ENCODE data around the gene DAND5.
"Not testable (repeated sequence)": the region's sequence is repeated elsewhere in the genome, so short reads cannot be mapped to it uniquely, and the experiment has no call there.

The DAND5 gene

DNA sequence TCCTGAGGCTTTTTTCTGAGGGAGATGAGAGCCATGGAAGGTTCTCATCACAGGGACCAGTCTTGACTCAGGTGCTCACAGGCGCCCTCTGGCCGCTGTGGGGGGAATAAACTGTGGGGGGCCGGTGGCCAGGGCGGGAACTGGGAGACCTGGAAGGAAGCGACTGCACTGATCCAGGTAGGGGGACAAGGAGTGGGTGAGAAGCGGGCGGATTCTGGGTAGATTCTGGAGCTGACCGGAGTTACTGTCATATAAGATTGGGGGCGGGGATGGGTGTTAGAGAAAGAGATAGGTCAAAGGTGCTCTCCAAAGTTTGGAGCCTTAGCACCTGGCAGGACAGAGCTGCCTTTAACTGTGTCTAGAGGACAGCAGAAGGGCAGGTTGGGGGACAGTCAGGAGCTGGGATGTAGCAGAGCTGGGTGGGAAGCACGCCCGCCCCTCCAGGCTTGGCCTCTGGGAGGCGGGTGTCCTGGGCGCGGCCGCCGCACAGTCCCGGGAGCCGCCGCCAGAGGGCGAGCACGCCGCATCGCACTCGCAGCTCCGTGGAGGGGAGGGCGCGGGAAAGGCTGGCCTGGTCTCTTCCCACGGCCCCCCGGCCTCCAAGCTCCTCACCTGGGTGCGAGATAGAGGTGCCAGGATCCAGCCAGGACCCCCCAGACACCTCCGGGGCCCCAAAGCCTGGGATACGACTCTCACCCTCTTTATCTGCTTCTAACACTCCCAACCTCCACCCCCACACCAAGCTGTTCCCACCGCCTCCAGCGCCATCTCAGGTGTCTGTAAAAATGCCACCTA lies 4.2 kb upstream of the DAND5 start:
- peak; percentile 78 for DNase-seq (ENCODE audit: low spot score)

DNA sequence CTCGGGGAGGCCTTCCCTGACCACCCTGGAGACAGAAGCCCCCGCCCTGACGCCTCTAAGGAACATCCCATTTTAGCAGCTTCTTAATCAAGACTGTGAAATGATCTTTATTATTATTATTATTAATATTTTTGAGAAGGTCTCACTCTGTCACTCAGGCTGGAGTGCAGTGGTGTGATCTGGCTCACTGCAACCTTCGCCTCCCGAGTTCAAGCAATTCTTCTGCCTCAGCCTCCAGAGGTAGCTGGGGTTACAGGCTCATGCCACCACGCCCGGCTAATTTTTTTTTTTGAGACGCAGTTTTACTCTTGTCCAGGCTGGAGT lies 3.6 kb upstream of the DAND5 start:
- no peak for DNase-seq (ENCODE audit: low spot score)

DNA sequence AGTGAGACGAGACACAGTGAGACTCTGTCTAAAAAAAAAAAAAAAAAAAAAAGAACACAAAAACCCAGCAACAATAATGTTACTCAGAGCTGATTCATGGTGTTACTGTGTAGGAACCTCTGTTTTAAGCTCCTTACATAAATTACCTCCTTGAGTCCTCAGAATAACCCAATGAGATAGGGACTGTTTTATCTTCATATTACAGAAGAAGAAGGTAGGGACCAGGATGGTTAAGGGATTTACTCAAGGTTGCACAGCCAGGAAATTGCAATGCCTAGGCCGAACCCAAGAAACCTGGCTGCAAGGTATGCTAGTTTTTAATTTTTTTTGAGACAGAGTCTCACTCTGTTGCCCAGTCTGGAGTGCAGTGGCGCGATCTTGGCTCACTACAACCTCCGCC lies 1.5 kb upstream of the DAND5 start:
- no peak for DNase-seq (ENCODE audit: low spot score)

DNA sequence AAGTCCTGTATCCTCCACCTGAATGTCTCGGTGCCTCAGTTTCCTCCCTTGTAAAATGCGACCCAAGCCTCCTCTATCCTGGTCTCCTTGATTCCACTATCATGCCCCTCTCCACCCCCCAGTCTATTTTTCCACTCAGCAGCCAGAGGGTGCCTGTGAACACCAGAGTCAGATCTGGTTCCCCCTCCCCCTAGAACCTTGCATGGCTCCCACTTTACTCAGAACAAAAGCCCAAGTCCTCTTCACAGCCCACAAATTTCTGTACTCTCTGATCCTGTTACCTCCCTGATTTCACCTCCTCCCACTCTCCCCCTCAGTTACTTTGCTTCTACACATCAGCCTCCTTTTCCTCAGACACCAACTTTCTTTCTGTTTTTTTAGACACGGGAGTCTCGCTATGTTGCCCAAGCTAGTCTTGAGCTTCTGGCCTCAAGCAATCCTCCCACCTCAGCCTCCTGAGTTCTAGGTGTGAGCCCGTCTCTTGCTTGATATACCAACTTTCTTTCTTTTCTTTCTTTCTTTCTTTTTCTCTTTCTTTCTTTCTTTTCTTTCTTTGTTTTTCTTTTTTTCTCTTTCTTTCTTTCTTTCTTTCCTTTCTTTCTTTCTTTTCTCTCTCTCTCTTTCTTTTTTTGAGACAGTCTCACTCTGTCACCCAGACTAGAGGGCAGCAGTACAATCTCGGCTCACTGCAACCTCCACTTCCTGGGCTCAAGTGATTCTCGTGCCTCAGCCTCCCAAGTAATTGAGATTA lies 869 bp downstream of the DAND5 start:
- DNase-seq (ENCODE audit: low spot score), result no peak

DNA sequence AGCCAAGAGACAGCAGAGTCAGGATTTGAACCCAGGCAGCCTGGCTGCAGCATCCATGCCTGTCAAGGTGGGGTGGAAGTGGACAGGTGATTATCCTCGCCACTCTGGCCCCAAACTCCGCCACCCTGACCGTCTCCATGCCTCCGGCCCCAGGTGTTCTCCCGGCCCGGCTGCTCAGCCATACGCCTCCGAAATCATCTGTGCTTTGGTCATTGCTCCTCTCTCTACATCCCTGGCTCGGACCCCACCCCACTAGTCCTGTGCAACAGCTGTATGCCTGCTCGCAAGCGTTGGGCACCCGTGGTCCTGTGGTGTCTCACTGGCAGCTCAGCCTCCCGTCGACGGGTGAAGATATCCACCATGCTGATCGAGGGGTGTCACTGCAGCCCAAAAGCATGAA lies 3.9 kb downstream of the DAND5 start:
- DNase-seq (ENCODE audit: low spot score), result no peak

DNA sequence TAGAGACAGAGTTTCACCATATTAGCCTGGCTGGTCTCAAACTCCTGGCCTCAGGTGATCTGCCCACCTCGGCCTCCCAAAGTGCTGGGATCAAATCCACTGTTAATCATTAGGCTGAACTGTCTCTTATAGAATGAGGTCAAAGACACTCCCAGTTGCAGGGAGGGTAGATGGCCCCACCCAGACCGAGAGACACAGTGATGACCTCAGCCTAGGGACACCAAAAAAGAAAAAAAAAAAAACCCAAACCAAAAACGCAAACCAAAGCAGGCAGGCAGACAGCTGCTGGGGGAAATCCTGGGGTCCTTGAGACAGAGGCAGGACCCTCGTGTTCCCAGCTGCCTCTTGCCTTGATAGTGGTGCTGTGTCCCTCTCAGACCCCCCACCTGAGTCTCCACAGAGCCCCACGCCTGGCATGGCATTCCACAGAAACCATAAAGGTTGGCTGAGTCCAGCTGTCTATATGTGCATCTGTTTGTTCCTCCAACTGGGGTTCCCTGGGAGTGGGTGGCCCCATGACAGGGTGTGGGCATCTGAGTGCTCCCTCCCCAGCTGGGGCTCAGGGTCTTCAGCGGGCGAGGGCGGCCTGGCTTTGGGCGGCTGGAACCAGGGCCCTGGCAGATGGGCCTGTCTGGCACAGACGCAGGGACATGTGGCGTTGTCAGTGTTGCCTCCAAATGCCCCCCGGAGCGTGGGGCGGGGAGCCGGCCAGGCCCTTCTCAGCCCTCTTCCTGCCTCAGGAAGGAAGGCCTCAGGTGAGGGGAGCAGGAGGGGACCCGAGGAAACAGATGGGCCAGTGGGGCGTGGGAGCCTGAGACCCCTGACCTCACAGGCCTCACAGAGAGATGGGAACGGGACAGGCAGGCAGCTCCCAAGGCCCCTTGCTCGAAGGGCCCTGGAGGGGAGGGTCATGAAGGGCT lies 5.2 kb downstream of the DAND5 start:
- DNase-seq (ENCODE audit: low spot score), result no peak

DNA sequence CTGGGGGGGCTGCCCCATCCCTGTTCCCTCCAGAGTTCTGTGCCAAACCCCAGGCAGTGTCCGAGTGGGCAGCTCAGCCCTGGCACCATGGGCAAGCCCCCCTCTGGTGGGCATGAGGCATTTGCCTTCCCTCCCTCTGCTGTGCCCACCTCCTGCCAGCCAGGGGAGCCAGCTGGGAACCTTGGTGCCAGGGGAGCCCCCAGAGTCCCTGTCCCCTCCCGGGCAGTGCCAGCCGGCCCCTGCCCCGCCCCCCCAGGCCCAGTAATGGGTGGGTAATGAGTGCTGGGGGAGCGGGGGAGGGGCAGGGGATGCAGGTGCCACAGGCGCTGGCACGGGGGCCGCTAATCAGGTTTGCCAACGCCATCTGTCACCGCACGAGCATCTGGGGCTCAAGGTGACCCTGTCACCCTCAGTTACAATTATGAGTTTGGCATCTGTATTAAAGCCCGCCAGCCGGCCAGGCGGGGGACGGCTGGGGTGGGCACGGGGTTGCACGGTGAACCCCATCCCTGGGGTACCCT lies 5.9 kb downstream of the DAND5 start:
- DNase-seq (ENCODE audit: low spot score), result no peak

DNA sequence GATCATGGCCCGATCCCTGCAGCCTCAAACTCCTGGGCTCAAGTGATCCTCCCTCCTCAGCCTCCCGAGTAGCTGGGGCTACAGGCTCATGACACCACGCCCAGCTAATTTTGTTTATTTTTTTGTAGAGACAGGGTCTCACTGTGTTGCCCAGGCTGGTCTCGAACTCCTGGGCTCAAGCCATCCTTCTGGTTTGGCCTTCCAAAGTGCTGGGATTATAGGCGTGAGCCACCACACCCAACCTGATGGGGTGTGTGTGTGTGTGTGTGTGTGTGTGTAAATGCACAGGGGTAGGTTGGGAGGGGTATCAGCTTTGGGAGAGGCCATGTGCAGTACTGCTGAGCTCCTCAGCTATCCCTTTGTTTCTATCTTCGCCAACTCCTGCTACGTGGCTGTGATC lies 6.7 kb downstream of the DAND5 start:
- DNase-seq (ENCODE audit: low spot score), result not testable (repeated sequence)

DNA sequence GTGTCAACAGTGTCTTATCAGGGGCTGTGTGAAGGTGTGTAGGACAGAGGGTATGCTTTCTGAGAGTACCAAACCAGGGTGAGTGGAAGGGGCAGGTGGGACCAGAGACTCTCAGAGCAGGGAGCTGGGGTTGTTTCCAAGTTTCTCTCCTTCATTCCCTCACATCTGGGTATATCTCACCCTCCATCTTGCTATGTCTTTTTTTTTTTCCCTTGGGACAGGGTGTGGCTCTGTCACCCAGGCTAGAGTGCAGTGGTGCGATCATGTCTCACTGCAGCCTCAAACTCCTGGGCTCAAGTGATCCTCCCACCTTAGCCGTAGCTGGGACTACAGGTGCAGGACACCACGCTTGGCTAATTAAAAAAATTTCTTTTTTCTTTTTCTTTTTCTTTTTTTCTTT lies 10.6 kb downstream of the DAND5 start:
- no peak for DNase-seq (ENCODE audit: low spot score)

DNA sequence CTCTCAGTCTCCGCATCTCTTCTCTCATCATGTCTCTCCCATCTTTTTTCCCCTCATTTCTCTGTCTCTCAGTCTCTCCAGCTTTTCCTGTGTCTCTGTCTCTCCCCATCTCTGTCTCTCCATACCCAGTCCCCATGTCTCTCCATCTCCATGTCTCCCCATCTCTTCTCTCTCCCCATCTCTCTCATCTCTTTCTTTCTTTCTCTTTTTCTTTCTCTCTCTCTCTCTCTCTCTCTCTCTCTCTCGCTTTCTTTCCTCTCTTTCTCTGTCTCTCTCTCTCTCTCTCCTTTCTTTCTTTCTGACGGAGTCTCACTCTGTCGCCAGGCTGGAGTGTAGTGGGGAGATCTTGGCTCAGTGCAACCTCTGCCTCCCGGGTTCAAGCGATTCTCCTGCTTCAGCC lies 13.3 kb downstream of the DAND5 start:
- no peak for DNase-seq (ENCODE audit: low spot score)

DNA sequence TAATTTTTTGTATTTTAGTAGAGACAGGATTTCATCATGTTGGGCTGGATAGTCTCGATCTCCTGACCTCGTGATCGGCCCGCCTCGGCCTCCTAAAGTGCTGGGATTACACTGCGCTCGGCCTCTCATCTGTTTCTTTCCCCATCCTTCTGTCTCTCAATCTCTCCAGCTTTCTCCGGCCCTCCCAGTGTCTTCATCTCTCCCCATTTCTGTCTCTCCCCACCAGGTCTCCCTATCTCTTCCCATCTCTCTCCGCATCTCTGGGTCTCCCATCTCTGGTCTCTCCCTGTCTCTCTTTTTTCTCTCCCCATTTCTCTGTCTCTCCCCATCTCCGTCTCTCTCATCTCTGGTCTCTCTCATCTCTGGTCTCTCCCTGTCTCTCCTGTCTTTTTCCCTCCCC lies 13.7 kb downstream of the DAND5 start:
- DNase-seq (ENCODE audit: low spot score), result no peak

DNA sequence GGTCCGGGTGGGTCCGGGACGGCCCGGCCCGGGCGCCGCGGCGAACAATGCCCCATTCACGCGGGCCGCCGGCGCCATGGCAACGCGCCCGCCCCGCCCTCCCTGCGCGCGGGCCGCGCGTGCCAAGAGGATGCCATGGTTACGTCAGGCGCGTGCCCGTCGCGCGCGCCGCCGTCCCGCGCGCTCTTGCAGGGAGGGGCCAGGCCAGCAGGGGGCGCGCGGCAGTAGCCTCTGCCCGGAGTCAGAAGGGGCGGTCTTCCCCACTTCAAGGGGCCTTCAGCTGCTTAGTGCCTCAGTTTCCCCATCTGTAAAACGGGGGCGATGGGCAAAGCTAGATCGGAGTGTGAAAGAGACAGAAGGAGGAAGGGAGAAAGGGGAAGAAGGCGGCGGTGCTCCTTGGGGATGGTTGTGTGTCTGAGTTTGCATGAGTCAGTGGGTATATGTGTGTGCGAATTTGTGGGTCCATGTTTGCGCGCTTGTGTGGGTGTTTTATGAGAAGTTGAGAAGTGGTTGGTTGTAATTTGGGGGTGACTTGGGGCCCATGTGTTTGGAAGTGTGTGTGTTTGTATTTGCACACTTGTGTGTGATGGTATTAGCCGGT lies 14.3 kb downstream of the DAND5 start:
- peak; percentile 82 for DNase-seq (ENCODE audit: low spot score)

DNA sequence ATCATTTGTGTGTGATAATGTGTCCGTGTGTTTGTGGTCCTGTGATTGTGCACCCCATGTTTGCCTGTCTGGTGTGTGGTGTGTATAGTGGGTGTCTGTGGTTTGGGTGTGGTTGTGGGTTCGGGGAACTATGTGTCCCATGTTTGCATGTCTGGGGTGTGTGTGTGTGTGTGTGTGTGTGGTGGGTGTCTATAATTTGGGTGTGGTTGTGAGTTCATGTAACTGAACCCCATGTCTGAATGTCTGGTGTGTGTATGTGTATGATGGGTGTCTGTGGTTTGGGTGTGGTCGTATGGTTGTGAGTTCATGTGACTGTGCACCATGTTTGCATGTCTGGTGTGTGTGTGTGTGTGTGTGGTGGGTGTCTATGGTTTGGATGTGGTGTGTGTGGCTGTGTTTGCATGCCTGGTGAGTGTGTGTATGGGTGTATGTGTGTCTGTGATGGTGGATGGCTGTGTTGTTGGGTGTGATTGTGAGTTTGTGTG lies 14.8 kb downstream of the DAND5 start:
- peak; percentile 44 for DNase-seq (ENCODE audit: low spot score)

DNA sequence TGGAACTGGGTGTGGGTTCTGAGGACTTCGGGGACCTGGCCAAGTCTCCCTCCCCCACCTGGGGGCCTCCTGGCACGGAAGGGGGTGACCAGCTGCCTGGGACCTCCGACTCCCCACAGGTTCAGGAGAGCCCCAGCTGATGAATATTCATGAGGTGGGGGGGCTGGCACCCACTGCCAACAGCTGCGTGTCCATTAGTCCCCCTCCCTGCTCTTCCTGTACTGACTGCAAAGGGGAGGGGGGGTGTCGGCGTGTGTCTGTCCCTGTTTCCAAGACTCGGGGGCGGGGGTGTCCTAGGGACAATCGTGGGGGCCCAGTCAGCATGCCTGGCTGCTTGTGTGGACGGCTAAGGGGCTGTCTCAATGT lies 15.3 kb downstream of the DAND5 start:
- peak; percentile 49 for DNase-seq (ENCODE audit: low spot score)

DNA sequence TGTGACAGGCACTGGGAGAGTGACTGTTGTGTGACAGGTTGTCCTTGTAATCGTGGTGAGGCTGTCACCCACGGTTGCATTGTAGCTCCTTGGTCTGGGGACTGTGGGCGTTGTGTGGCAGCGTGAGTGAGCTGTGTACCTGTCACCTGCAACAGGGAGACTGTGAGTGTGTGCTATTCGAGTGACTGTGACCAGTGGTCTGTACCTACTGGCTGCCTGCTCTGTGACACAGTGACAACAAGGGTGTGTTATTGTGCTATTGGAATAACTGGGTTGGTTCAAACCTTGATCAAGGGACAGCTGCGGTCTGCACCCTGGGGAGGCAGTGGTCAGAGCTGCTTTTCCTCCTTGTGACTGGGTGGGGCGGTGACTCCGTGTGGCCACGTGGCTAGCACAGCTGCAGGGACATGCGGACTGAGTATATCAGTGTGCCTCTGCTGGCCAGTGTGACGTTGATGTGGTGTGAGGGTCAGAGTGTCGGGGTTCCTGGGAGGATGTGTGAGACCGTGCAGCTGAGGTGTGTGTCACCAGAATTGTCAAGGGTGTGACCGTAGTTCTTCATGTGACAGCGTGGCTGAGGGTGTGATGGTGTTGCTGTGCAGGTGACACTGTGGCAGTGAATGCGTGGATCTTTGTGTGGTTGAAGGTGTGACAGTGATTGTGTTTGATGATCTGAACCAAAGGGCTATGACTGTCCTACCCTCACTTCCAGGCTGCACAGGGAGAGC lies 15.8 kb downstream of the DAND5 start:
- peak; percentile 93 for DNase-seq (ENCODE audit: low spot score)

DNA sequence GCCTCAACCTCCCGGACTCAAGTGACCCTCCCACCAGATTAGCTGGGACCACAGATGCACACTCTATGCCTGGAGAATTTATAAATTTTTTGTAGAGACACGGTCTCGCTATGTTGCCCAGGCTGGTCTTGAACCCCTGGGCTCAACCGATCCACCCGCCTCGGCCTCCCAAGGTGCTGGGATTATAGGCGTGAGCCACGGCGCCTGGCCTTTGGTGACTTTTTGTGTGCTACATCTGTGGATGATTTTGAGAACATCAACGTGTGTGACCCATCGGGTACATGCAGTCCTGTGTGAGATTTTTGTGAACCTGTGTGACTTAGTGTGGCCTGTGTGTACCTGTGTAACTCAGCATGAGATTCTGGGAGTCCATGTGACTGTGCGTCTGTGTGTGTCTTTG lies 17.4 kb downstream of the DAND5 start:
- DNase-seq (ENCODE audit: low spot score), result no peak

DNA sequence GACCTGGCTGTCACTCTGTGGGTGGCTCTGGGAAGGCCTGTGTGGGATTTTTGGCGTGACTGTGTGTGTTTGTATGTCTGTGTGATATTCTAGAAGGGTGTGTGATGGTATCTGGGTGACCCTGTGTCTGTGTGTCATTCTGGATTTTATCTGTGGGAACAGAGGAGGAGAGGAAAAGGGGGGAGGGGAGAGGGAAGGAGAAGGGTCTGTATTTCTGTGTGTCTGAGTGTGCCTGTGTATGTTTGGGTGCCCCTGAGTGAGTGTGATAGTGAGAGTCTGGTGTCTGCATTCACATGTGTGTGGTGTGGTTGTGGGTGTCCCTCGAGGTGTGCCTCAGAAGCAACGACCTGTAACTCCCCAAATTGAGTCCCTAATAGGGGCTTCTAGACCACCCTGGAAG lies 17.8 kb downstream of the DAND5 start:
- no peak for DNase-seq (ENCODE audit: low spot score)

DNA sequence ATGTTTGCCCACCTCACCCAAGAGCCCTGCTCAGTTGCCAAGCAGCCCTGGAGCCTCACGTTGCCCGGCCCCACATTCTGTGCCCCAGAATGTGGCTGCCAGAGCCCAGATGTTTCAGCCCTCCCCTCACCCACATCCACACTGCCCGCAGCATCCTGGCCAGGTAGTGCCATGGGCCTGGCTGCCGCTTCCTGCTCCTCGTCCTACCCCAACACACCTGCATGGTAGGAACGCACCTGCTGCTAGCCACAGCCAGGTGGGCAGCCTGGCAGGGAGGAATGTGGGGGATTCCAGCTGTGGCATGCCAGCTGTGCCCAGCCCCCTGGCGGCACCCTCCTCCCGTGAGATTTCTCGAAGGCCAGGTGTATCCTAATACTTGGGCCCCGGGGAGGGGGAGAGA lies 18.4 kb downstream of the DAND5 start:
- no peak for DNase-seq (ENCODE audit: low spot score)

DNA sequence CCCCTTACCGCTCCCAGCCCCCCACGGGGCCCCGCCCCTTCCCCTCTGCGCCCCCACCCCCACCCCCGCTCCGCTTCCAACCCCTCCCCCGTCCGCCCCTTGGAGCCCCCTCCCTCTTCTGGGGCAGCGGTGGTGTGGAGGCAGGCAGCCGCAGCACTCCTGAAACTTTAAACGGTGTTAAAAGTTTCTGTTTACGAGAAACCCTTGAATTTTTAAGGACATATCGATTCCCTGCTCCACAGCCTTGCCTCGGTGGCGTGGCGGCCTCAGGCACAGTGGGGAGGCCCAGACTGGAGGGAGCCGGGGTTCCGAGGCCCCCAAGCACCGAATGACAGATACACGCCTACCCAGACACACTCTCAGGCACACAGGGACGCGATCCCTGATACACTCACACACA lies 21.1 kb downstream of the DAND5 start:
- DNase-seq (ENCODE audit: low spot score), result no peak

DNA sequence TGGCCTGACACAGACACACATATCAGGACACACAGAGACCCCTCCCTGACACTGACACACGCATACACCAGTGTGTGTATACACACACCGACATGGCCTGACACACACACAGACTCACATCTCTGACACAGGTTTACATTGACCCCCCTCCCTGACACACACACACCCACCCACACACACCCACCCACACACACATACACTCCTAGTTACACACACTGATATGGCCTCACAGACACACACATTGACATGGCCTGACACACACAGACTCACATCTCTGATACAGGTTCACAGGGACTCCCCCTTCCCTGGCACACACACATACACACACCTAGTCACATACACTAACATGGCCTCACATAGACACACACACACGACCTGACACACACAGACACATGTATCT lies 21.5 kb downstream of the DAND5 start:
- DNase-seq (ENCODE audit: low spot score), result no peak

DNA sequence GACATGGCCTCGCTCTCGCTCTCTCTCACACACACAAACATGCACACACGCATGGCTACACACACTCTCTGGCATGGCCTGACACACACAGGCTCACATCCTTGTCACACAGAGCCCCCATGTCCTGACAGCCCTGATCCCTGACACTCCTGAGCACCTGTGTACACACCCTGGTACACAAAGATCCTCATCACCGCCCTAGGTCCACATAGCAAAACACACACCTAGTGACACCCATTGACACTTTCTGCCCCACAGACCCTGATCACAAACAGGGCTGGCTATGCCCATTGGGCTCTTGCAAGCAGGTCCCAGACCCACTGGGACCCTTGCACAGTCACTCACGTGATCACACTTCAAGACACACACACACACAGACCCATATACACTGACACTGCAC lies 21.9 kb downstream of the DAND5 start:
- DNase-seq (ENCODE audit: low spot score), result no peak

Data from pons (tissue), 1 donor.